IMR-90 (cell line): ENCODE results near the gene NOL9.

ENCODE experiments used
- CEBPB ChIP-seq: IDR thresholded peaks from 2 replicates; pipeline ENCODE4 v1.6.1; 2012; ENCODE audit warnings: low read depth, low read length, improper control_type of control experiment
- CHD1 ChIP-seq: IDR thresholded peaks from 2 replicates; pipeline ENCODE4 v1.6.1; 2012; ENCODE audit warnings: low read depth, low read length, improper control_type of control experiment
- CTCF ChIP-seq: conservative IDR thresholded peaks from 2 replicates; pipeline ENCODE4 v1.5.1; 2012; ENCODE audit warnings: mild to moderate bottlenecking, low read depth, low read length, improper control_type of control experiment
- FOS ChIP-seq: fragments of 150-350 bp; IDR thresholded peaks from 2 replicates; pipeline ENCODE4 v1.6.1; 2016; ENCODE audit warnings: low read depth, low read length
- MAFK ChIP-seq: IDR thresholded peaks from 2 replicates; pipeline ENCODE4 v1.6.1; 2012; ENCODE audit warnings: low read depth, low read length, improper control_type of control experiment
- POLR2A ChIP-seq: IDR thresholded peaks from 2 replicates; pipeline ENCODE4 v1.6.1; 2012; ENCODE audit warnings: mild to moderate bottlenecking, low read depth, low read length
- RAD21 ChIP-seq: IDR thresholded peaks from 2 replicates; pipeline ENCODE4 v1.6.1; 2012; ENCODE audit warnings: low read length, improper control_type of control experiment
- RCOR1 ChIP-seq: IDR thresholded peaks from 2 replicates; pipeline ENCODE4 v1.6.1; 2012; ENCODE audit warnings: mild to moderate bottlenecking, low read length, improper control_type of control experiment; ENCODE audit not compliant: insufficient replicate concordance
- RFX5 ChIP-seq: IDR thresholded peaks from 2 replicates; pipeline ENCODE4 v1.8.0; 2012; ENCODE audit warnings: low read depth, mild to moderate bottlenecking, low read length, moderate library complexity
- SMC3 ChIP-seq: fragments of 150-350 bp; IDR thresholded peaks from 2 replicates; pipeline ENCODE4 v1.6.1; 2016; ENCODE audit warnings: low read depth, mild to moderate bottlenecking, antibody characterized with exemption, low read length, moderate library complexity
- TF ChIP-seq, protein P1 (sequence below): fragments of 150-350 bp; IDR thresholded peaks from 2 replicates; pipeline ENCODE4 v1.6.1; 2016; ENCODE audit warnings: low read depth, mild to moderate bottlenecking, low read length, moderate library complexity, borderline replicate concordance
- TF ChIP-seq, protein P2 (sequence below): fragments of 150-350 bp; IDR thresholded peaks from 2 replicates; pipeline ENCODE4 v1.6.1; 2017; ENCODE audit warnings: mild to moderate bottlenecking, antibody characterized with exemption, low read length, low read depth

- TF ChIP-seq RAD21 (no peak), CTCF (no peak), POLR2A (no peak), FOS (no peak), MAFK (no peak), SMC3 (no peak), RFX5 (no peak), RCOR1 (no peak), CEBPB (no peak), CHD1 (no peak)
- TF ChIP-seq, protein P1, sequence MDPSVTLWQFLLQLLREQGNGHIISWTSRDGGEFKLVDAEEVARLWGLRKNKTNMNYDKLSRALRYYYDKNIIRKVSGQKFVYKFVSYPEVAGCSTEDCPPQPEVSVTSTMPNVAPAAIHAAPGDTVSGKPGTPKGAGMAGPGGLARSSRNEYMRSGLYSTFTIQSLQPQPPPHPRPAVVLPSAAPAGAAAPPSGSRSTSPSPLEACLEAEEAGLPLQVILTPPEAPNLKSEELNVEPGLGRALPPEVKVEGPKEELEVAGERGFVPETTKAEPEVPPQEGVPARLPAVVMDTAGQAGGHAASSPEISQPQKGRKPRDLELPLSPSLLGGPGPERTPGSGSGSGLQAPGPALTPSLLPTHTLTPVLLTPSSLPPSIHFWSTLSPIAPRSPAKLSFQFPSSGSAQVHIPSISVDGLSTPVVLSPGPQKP: no peak
- TF ChIP-seq, protein P2, sequence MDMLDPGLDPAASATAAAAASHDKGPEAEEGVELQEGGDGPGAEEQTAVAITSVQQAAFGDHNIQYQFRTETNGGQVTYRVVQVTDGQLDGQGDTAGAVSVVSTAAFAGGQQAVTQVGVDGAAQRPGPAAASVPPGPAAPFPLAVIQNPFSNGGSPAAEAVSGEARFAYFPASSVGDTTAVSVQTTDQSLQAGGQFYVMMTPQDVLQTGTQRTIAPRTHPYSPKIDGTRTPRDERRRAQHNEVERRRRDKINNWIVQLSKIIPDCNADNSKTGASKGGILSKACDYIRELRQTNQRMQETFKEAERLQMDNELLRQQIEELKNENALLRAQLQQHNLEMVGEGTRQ: no peak
These were observed 38.1 kb upstream of the NOL9 start for GRCh38 chr1:6592441-6592840.
